K562 (cell line): ENCODE results near the gene HNRNPCL1. TPM values are rescaled to one million over a fixed set of nuclear protein-coding genes. Genes with fewer than 3 reads are reported as not detected.

ENCODE experiments used
- ATAC-seq: fragments of 200-7000 bp; cut with Tn5 transposase; 3 replicates; pipeline ENCODE4 v1.9.1; 2020; ENCODE audit warnings: moderate library complexity
- BruUV-seq: library from RNA; stranded (reverse); fragments of 400-500 nt; replicated peaks from 2 replicates; lab custom pipeline; 2021; lab: Mats Ljungman, UMichigan
- CTCF ChIA-PET: fragments of 300-600 bp; formaldehyde crosslinking; extraction: SDS; loops from one replicate; lab custom pipeline; 2021; ENCODE audit warnings: low intra/inter-chr PET ratio; lab: Yijun Ruan, JAX
- POLR2A ChIA-PET: fragments of 300-600, 350-650 bp; sonication (Branson Sonifier 250); formaldehyde crosslinking; extraction: SDS; loops from one replicate; lab custom pipeline; 2021; ENCODE audit warnings: antibody characterized with exemption, inconsistent platforms; lab: Yijun Ruan, JAX
- DNase-seq, 4 experiments: peaks; one replicate each; pipeline versions ENCODE4 v3.0.0 to v3.0.0-alpha.2; 2011 to 2018; ENCODE audit warnings: low spot score in 3 of 4, mixed read lengths in 3 of 4; ENCODE audit errors: extremely low read depth in 1 of 4
- FAIRE-seq: peaks from 2 replicates; lab custom pipeline; 2011; peaks lifted over from hg19 to GRCh38; lab: Jason Lieb, UNC
- H2AFZ ChIP-seq: 2 replicates; pipeline ENCODE4 v1.6.0; 2011; ENCODE audit warnings: low read depth, low read length, control low read depth, inconsistent platforms
- H3K27ac ChIP-seq: fragments of 200-600 bp; 3 replicates; pipeline ENCODE4 v1.8.0; 2011; ENCODE audit warnings: low read depth, mild to moderate bottlenecking, control low read depth, inconsistent platforms, low read length, moderate library complexity, mixed read lengths; ENCODE audit errors: extremely low read depth
- H3K27me3 ChIP-seq, 2 experiments: fragments of 300-600 bp in 1 of 2; 2 replicates in 1 of 2; 3 replicates in 1 of 2; pipeline versions ENCODE4 v1.6.0 to v1.8.0; 2011; ENCODE audit warnings: inconsistent platforms in 2 of 2, low read length in 2 of 2, mild to moderate bottlenecking in 1 of 2, mixed read lengths in 1 of 2, moderate library complexity in 1 of 2; ENCODE audit not compliant: control insufficient read depth in 2 of 2, insufficient read depth in 2 of 2
- H3K36me3 ChIP-seq: fragments of 300-600 bp; 3 replicates; pipeline ENCODE4 v1.8.0; 2011; ENCODE audit warnings: mild to moderate bottlenecking, low read length, inconsistent platforms; ENCODE audit not compliant: control insufficient read depth, insufficient read depth
- H3K4me1 ChIP-seq, 2 experiments: fragments of 200-600 bp in 1 of 2; replicated peaks in 1 of 2; 2 replicates in 1 of 2; 3 replicates in 1 of 2; pipeline versions ENCODE4 v1.5.1 to v1.8.0; 2011; ENCODE audit warnings: inconsistent platforms in 2 of 2, low read length in 2 of 2, mild to moderate bottlenecking in 1 of 2, mixed read lengths in 1 of 2, moderate library complexity in 1 of 2; ENCODE audit not compliant: control insufficient read depth in 2 of 2, insufficient read depth in 2 of 2
- H3K4me2 ChIP-seq: 2 replicates; pipeline ENCODE4 v1.6.1; 2011; ENCODE audit warnings: low read length, control low read depth, inconsistent platforms, mixed read lengths; ENCODE audit not compliant: insufficient read depth
- H3K4me3 ChIP-seq: fragments of 200-600 bp; sonication (generic), shearing (Covaris generic); 2 replicates; pipeline ENCODE4 v1.5.1; 2016; ENCODE audit warnings: control low read depth, inconsistent platforms
- H3K79me2 ChIP-seq: fragments of 200-600 bp; 3 replicates; pipeline ENCODE4 v1.8.0; 2011; ENCODE audit warnings: low read length, inconsistent platforms; ENCODE audit not compliant: control insufficient read depth, insufficient read depth
- H3K9ac ChIP-seq, 2 experiments: 2 replicates each; pipeline versions ENCODE4 v1.6.0 to v1.6.1; 2011; ENCODE audit warnings: low read depth in 2 of 2, low read length in 2 of 2, control low read depth in 1 of 2, inconsistent platforms in 1 of 2, mild to moderate bottlenecking in 1 of 2, mixed read lengths in 1 of 2; ENCODE audit not compliant: insufficient read depth in 1 of 2
- H3K9me1 ChIP-seq: one replicate; pipeline ENCODE4 v1.6.0; 2011; ENCODE audit warnings: inconsistent platforms, mild to moderate bottlenecking, low read length, moderate library complexity; ENCODE audit not compliant: control insufficient read depth, insufficient read depth
- H3K9me3 ChIP-seq: replicated peaks from 2 replicates; pipeline ENCODE4 v1.5.1; 2011; ENCODE audit warnings: low read depth, low read length, inconsistent platforms; ENCODE audit not compliant: control insufficient read depth, insufficient read depth
- H4K20me1 ChIP-seq: replicated peaks from 2 replicates; pipeline ENCODE4 v1.6.1; 2011; ENCODE audit warnings: low read length, inconsistent platforms, mixed read lengths; ENCODE audit not compliant: control insufficient read depth, insufficient read depth
- ADNP ChIP-seq: fragments of 200-800 bp; sonication (Bioruptor generic); IDR thresholded peaks from 2 replicates; pipeline ENCODE4 v1.6.1; 2016; ENCODE audit warnings: missing genetic modification characterization, missing compliant biosample characterization
- TCF3 ChIP-seq: sonication (generic); formaldehyde crosslinking; IDR thresholded peaks from 2 replicates; pipeline ENCODE4 v1.4.0; 2020; ENCODE audit warnings: mild to moderate bottlenecking, missing genetic modification reagents
- ZEB2 ChIP-seq: fragments of 450-650 bp; IDR thresholded peaks from 2 replicates; pipeline ENCODE4 v1.6.1; 2016
- ZNF217 ChIP-seq: sonication (generic); formaldehyde crosslinking; IDR thresholded peaks from 2 replicates; pipeline ENCODE4 v1.8.0; 2022; ENCODE audit warnings: mild to moderate bottlenecking, missing genetic modification reagents
- ZNF740 ChIP-seq, 3 experiments: fragments of 200-800 bp in 1 of 3; sonication (Bioruptor generic) in 1 of 3; sonication (generic) in 1 of 3; formaldehyde crosslinking in 1 of 3; IDR thresholded peaks; 2 replicates each; pipeline versions ENCODE4 v1.6.1 to v1.8.0; 2016 to 2022; ENCODE audit warnings: mild to moderate bottlenecking in 2 of 3, missing compliant biosample characterization in 2 of 3, missing genetic modification characterization in 2 of 3, missing genetic modification reagents in 1 of 3
- ZNF75A ChIP-seq: fragments of 450-650 bp; formaldehyde crosslinking; IDR thresholded peaks from 2 replicates; pipeline ENCODE4 v1.4.0; 2020; ENCODE audit warnings: mild to moderate bottlenecking
- WGBS: fragments of 100-300 bp; shearing (Covaris generic); methylation state at CpG from one replicate; pipeline ENCODE4 v1.1.6; 2016; ENCODE audit warnings: low coverage, mixed read lengths; ENCODE audit not compliant: insufficient coverage; ENCODE audit errors: missing lambda C conversion rate; 5-methylcytosine and 5-hydroxymethylcytosine counted together
- in situ Hi-C: fragments of 300-500 bp; cut with MboI; formaldehyde crosslinking; loops from 4 replicates; pipeline ENCODE4 v1.15.0; 2018; ENCODE audit warnings: inconsistent platforms, mixed read lengths
- intact Hi-C: fragments of 100-400 bp; cut with micrococcal nuclease; formaldehyde crosslinking; loops from 2 replicates; pipeline ENCODE4 v1.14.2; 2022
- polyA plus RNA-seq, 8 experiments: library from polyadenylated mRNA; depleted of rRNA in 4 of 8; stranded (reverse) in 5 of 8; unstranded in 3 of 8; fragments of >200 nt; fragmentation: Nextera tagmentation in 2 of 8; fragmentation: Illumina TruSeq in 1 of 8; extraction: Ambion mirVana in 2 of 8; extraction: Trizol in 1 of 8; gene quantifications; 2 replicates each; pipeline versions ENCODE4 v1.2.1 to v1.2.3, GENCODE V29; 2011 to 2014; ENCODE audit warnings: inconsistent platforms in 1 of 8, missing spikeins in 1 of 8
- total RNA-seq, 7 experiments: library from RNA; depleted of rRNA in 6 of 7; stranded (reverse); fragments of >200 nt in 6 of 7; fragmentation: Illumina TruSeq in 2 of 7; extraction: Trizol in 2 of 7; gene quantifications; 2 replicates each; pipeline versions ENCODE4 v1.2.1 to v1.2.3, GENCODE V29; 2011 to 2021; ENCODE audit warnings: low replicate concordance in 1 of 7
- TF ChIP-seq, protein P1 (sequence below): sonication (generic); formaldehyde crosslinking; IDR thresholded peaks from 2 replicates; pipeline ENCODE4 v1.8.0; 2022; ENCODE audit warnings: mild to moderate bottlenecking, low read depth, missing genetic modification reagents
- TF ChIP-seq, protein P2 (sequence below): fragments of 450-650 bp; IDR thresholded peaks from 2 replicates; pipeline ENCODE4 v1.6.1; 2018; ENCODE audit warnings: mild to moderate bottlenecking, low read depth; ENCODE audit not compliant: partially characterized antibody

HNRNPCL1 gene
- total and polyA plus RNA-seq, 9 of the 15 experiments (the other 6 are each of a cell fraction or from before 2014, with no cell fraction given): 0.08 TPM; not detected in 8

DNA sequence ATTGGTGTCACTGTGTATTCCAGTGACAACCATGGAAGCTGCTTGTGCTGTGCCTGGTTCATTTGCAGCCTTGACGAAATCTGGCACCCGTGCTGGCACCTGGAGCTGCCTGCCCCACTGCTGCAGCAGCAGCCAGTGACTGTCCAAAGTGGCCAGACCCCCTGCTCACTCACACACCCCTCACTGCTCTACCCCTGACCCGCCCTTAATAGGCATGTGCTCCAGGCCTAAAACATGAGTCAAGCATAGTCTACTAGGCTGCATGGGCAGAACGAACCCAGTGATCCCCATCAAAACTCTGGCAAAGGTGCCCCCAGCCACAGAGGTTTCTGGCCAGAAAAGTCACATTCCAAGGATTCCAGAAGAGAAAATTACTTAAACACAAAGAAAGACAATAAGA lies 49.6 kb downstream of the HNRNPCL1 start:
- TF ChIP-seq, protein P1, sequence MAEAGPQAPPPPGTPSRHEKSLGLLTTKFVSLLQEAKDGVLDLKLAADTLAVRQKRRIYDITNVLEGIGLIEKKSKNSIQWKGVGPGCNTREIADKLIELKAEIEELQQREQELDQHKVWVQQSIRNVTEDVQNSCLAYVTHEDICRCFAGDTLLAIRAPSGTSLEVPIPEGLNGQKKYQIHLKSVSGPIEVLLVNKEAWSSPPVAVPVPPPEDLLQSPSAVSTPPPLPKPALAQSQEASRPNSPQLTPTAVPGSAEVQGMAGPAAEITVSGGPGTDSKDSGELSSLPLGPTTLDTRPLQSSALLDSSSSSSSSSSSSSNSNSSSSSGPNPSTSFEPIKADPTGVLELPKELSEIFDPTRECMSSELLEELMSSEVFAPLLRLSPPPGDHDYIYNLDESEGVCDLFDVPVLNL (CRISPR knock-in tag): no peak
- TF ChIP-seq, protein P2, sequence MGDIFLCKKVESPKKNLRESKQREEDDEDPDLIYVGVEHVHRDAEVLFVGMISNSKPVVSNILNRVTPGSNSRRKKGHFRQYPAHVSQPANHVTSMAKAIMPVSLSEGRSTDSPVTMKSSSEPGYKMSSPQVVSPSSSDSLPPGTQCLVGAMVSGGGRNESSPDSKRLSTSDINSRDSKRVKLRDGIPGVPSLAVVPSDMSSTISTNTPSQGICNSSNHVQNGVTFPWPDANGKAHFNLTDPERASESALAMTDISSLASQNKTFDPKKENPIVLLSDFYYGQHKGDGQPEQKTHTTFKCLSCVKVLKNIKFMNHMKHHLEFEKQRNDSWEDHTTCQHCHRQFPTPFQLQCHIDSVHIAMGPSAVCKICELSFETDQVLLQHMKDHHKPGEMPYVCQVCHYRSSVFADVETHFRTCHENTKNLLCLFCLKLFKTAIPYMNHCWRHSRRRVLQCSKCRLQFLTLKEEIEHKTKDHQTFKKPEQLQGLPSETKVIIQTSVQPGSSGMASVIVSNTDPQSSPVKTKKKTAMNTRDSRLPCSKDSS: no peak
- TF ChIP-seq ZNF75A (CRISPR knock-in tag) (no peak), ZNF217 (no peak), TCF3 (no peak), ZNF740 (CRISPR knock-in tag; IDR thresholded peaks at IDR 0.05) (no peak), ZNF740 (tag; IDR thresholded peaks at IDR 0.05) (no peak), ADNP (no peak), ZEB2 (no peak)
- Histone ChIP-seq H3K9me3 (no peaks in the 10 kb centered on the region), H2AFZ (no peak overlapping the region), H3K79me2 (no peaks in the 10 kb centered on the region), H3K27ac (no peak overlapping the region), H3K4me3 (no peak overlapping the region), H3K4me1 (no peaks in the 10 kb centered on the region), H3K27me3 (peaks cover 0 to 8% of the 10 kb centered on the region in 2 experiments; a peak in 1 of 5 replicates), H3K4me2 (no peak overlapping the region), H3K9ac (no peak overlapping the region), H4K20me1 (no peaks in the 10 kb centered on the region), H3K9me1 (no peaks in the 10 kb centered on the region), H3K36me3 (no peaks in the 10 kb centered on the region)
- DNase-seq (no peak), ATAC-seq (no peak), FAIRE-seq (no peak)
- intact Hi-C loops (no loop called here), in situ Hi-C loops (loop anchor here (5.0 kb wide), 1 partner anchor 63 kb away; no protein-coding TSS in a partner anchor)
- 0% methylated on average over 4 of the region's 4 CpGs for WGBS
- POLR2A ChIA-PET: no interaction called here
- BruUV-seq: no TSS peak
- CTCF ChIA-PET: no interaction called here

Other genes starting within 250 kb of the HNRNPCL1 start
Only the 7 nearest of the 15 such genes appear.
- gene PRAMEF12, start 75.0 kb downstream of the HNRNPCL1 start, total RNA-seq (2014; rRNA removed): not detected in 2 replicates
- gene PRAMEF12, start 75.0 kb downstream of the HNRNPCL1 start, total RNA-seq (2014; rRNA removed; fragmentation: Illumina TruSeq; extraction: Trizol): not detected in 2 replicates
- not detected in 2 replicates for gene PRAMEF12, start 75.0 kb downstream of the HNRNPCL1 start, total RNA-seq (2015; rRNA removed; fragmentation: Illumina TruSeq; extraction: Trizol)
- not detected in 2 replicates for gene PRAMEF12, start 75.0 kb downstream of the HNRNPCL1 start, total RNA-seq (2021)
- gene PRAMEF12, start 75.0 kb downstream of the HNRNPCL1 start, polyA plus RNA-seq (2011; rRNA removed): not detected in 2 replicates
- gene PRAMEF12, start 75.0 kb downstream of the HNRNPCL1 start, polyA plus RNA-seq (2014; fragmentation: Illumina TruSeq; extraction: Trizol): not detected in 2 replicates
- not detected for gene PRAMEF12, start 75.0 kb downstream of the HNRNPCL1 start, polyA plus RNA-seq (2014; fragmentation: Nextera tagmentation; extraction: Ambion mirVana)
- not detected in 2 replicates for gene PRAMEF12, start 75.0 kb downstream of the HNRNPCL1 start, polyA plus RNA-seq (2014; rRNA removed)
- not detected in 2 replicates for gene PRAMEF1, start 57.3 kb downstream of the HNRNPCL1 start, total RNA-seq (2014; rRNA removed)
- not detected in 2 replicates for gene PRAMEF1, start 57.3 kb downstream of the HNRNPCL1 start, total RNA-seq (2014; rRNA removed; fragmentation: Illumina TruSeq; extraction: Trizol)
- not detected in 2 replicates for gene PRAMEF1, start 57.3 kb downstream of the HNRNPCL1 start, total RNA-seq (2015; rRNA removed; fragmentation: Illumina TruSeq; extraction: Trizol)
- gene PRAMEF1, start 57.3 kb downstream of the HNRNPCL1 start, total RNA-seq (2021): not detected in 2 replicates
- gene PRAMEF1, start 57.3 kb downstream of the HNRNPCL1 start, polyA plus RNA-seq (2011; rRNA removed): not detected in 2 replicates
- not detected in 2 replicates for gene PRAMEF1, start 57.3 kb downstream of the HNRNPCL1 start, polyA plus RNA-seq (2014; fragmentation: Illumina TruSeq; extraction: Trizol)
- gene PRAMEF1, start 57.3 kb downstream of the HNRNPCL1 start, polyA plus RNA-seq (2014; fragmentation: Nextera tagmentation; extraction: Ambion mirVana): not detected
- not detected in 2 replicates for gene PRAMEF1, start 57.3 kb downstream of the HNRNPCL1 start, polyA plus RNA-seq (2014; rRNA removed)
- gene PRAMEF11, start 17.3 kb downstream of the HNRNPCL1 start, total RNA-seq (2014; rRNA removed): not detected in 2 replicates
- gene PRAMEF11, start 17.3 kb downstream of the HNRNPCL1 start, total RNA-seq (2014; rRNA removed; fragmentation: Illumina TruSeq; extraction: Trizol): not detected in 2 replicates
- gene PRAMEF11, start 17.3 kb downstream of the HNRNPCL1 start, total RNA-seq (2015; rRNA removed; fragmentation: Illumina TruSeq; extraction: Trizol): not detected in 2 replicates
- not detected in 2 replicates for gene PRAMEF11, start 17.3 kb downstream of the HNRNPCL1 start, total RNA-seq (2021)
- gene PRAMEF11, start 17.3 kb downstream of the HNRNPCL1 start, polyA plus RNA-seq (2011; rRNA removed): not detected in 2 replicates
- not detected in 2 replicates for gene PRAMEF11, start 17.3 kb downstream of the HNRNPCL1 start, polyA plus RNA-seq (2014; fragmentation: Illumina TruSeq; extraction: Trizol)
- not detected for gene PRAMEF11, start 17.3 kb downstream of the HNRNPCL1 start, polyA plus RNA-seq (2014; fragmentation: Nextera tagmentation; extraction: Ambion mirVana)
- gene PRAMEF11, start 17.3 kb downstream of the HNRNPCL1 start, polyA plus RNA-seq (2014; rRNA removed): not detected in 2 replicates
- gene PRAMEF2, start 8.4 kb upstream of the HNRNPCL1 start, total RNA-seq (2014; rRNA removed): not detected in 2 replicates
- gene PRAMEF2, start 8.4 kb upstream of the HNRNPCL1 start, total RNA-seq (2014; rRNA removed; fragmentation: Illumina TruSeq; extraction: Trizol): not detected in 2 replicates
- not detected in 2 replicates for gene PRAMEF2, start 8.4 kb upstream of the HNRNPCL1 start, total RNA-seq (2015; rRNA removed; fragmentation: Illumina TruSeq; extraction: Trizol)
- not detected in 2 replicates for gene PRAMEF2, start 8.4 kb upstream of the HNRNPCL1 start, total RNA-seq (2021)
- gene PRAMEF2, start 8.4 kb upstream of the HNRNPCL1 start, polyA plus RNA-seq (2011; rRNA removed): not detected in 2 replicates
- gene PRAMEF2, start 8.4 kb upstream of the HNRNPCL1 start, polyA plus RNA-seq (2014; fragmentation: Illumina TruSeq; extraction: Trizol): not detected in 2 replicates
- not detected for gene PRAMEF2, start 8.4 kb upstream of the HNRNPCL1 start, polyA plus RNA-seq (2014; fragmentation: Nextera tagmentation; extraction: Ambion mirVana)
- gene PRAMEF2, start 8.4 kb upstream of the HNRNPCL1 start, polyA plus RNA-seq (2014; rRNA removed): not detected in 2 replicates
- gene PRAMEF4, start 37.5 kb upstream of the HNRNPCL1 start, total RNA-seq (2014; rRNA removed): not detected in 2 replicates
- gene PRAMEF4, start 37.5 kb upstream of the HNRNPCL1 start, total RNA-seq (2014; rRNA removed; fragmentation: Illumina TruSeq; extraction: Trizol): not detected in 2 replicates
- not detected in 2 replicates for gene PRAMEF4, start 37.5 kb upstream of the HNRNPCL1 start, total RNA-seq (2015; rRNA removed; fragmentation: Illumina TruSeq; extraction: Trizol)
- not detected in 2 replicates for gene PRAMEF4, start 37.5 kb upstream of the HNRNPCL1 start, total RNA-seq (2021)
- gene PRAMEF4, start 37.5 kb upstream of the HNRNPCL1 start, polyA plus RNA-seq (2011; rRNA removed): not detected in 2 replicates
- not detected in 2 replicates for gene PRAMEF4, start 37.5 kb upstream of the HNRNPCL1 start, polyA plus RNA-seq (2014; fragmentation: Illumina TruSeq; extraction: Trizol)
- not detected for gene PRAMEF4, start 37.5 kb upstream of the HNRNPCL1 start, polyA plus RNA-seq (2014; fragmentation: Nextera tagmentation; extraction: Ambion mirVana)
- not detected in 2 replicates for gene PRAMEF4, start 37.5 kb upstream of the HNRNPCL1 start, polyA plus RNA-seq (2014; rRNA removed)
- not detected in 2 replicates for gene PRAMEF10, start 49.5 kb upstream of the HNRNPCL1 start, total RNA-seq (2014; rRNA removed)
- not detected in 2 replicates for gene PRAMEF10, start 49.5 kb upstream of the HNRNPCL1 start, total RNA-seq (2014; rRNA removed; fragmentation: Illumina TruSeq; extraction: Trizol)
- gene PRAMEF10, start 49.5 kb upstream of the HNRNPCL1 start, total RNA-seq (2015; rRNA removed; fragmentation: Illumina TruSeq; extraction: Trizol): not detected in 2 replicates
- gene PRAMEF10, start 49.5 kb upstream of the HNRNPCL1 start, total RNA-seq (2021): not detected in 2 replicates
- not detected in 2 replicates for gene PRAMEF10, start 49.5 kb upstream of the HNRNPCL1 start, polyA plus RNA-seq (2011; rRNA removed)
- gene PRAMEF10, start 49.5 kb upstream of the HNRNPCL1 start, polyA plus RNA-seq (2014; fragmentation: Illumina TruSeq; extraction: Trizol): not detected in 2 replicates
- gene PRAMEF10, start 49.5 kb upstream of the HNRNPCL1 start, polyA plus RNA-seq (2014; fragmentation: Nextera tagmentation; extraction: Ambion mirVana): not detected
- gene PRAMEF10, start 49.5 kb upstream of the HNRNPCL1 start, polyA plus RNA-seq (2014; rRNA removed): not detected in 2 replicates
- not detected in 2 replicates for gene PRAMEF7, start 67.9 kb upstream of the HNRNPCL1 start, total RNA-seq (2014; rRNA removed)
- gene PRAMEF7, start 67.9 kb upstream of the HNRNPCL1 start, total RNA-seq (2014; rRNA removed; fragmentation: Illumina TruSeq; extraction: Trizol): not detected in 2 replicates
- gene PRAMEF7, start 67.9 kb upstream of the HNRNPCL1 start, total RNA-seq (2015; rRNA removed; fragmentation: Illumina TruSeq; extraction: Trizol): not detected in 2 replicates
- not detected in 2 replicates for gene PRAMEF7, start 67.9 kb upstream of the HNRNPCL1 start, total RNA-seq (2021)
- gene PRAMEF7, start 67.9 kb upstream of the HNRNPCL1 start, polyA plus RNA-seq (2011; rRNA removed): not detected in 2 replicates
- gene PRAMEF7, start 67.9 kb upstream of the HNRNPCL1 start, polyA plus RNA-seq (2014; fragmentation: Illumina TruSeq; extraction: Trizol): not detected in 2 replicates
- not detected for gene PRAMEF7, start 67.9 kb upstream of the HNRNPCL1 start, polyA plus RNA-seq (2014; fragmentation: Nextera tagmentation; extraction: Ambion mirVana)
- gene PRAMEF7, start 67.9 kb upstream of the HNRNPCL1 start, polyA plus RNA-seq (2014; rRNA removed): not detected in 2 replicates